ENCODE data around the gene STXBP4.

- TF ChIP-seq, protein P1, sequence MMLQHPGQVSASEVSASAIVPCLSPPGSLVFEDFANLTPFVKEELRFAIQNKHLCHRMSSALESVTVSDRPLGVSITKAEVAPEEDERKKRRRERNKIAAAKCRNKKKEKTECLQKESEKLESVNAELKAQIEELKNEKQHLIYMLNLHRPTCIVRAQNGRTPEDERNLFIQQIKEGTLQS (CRISPR knock-in tag; conservative IDR thresholded peaks at IDR 0.05): no peak
- no peak for TF ChIP-seq CREM (CRISPR knock-in tag; IDR thresholded peaks at IDR 0.05)
- TF ChIP-seq ZMAT4 (CRISPR knock-in tag; IDR thresholded peaks at IDR 0.05): no peak
- no peak for TF ChIP-seq ZNF232 (CRISPR knock-in tag; IDR thresholded peaks at IDR 0.05)
- TF ChIP-seq, protein P2, sequence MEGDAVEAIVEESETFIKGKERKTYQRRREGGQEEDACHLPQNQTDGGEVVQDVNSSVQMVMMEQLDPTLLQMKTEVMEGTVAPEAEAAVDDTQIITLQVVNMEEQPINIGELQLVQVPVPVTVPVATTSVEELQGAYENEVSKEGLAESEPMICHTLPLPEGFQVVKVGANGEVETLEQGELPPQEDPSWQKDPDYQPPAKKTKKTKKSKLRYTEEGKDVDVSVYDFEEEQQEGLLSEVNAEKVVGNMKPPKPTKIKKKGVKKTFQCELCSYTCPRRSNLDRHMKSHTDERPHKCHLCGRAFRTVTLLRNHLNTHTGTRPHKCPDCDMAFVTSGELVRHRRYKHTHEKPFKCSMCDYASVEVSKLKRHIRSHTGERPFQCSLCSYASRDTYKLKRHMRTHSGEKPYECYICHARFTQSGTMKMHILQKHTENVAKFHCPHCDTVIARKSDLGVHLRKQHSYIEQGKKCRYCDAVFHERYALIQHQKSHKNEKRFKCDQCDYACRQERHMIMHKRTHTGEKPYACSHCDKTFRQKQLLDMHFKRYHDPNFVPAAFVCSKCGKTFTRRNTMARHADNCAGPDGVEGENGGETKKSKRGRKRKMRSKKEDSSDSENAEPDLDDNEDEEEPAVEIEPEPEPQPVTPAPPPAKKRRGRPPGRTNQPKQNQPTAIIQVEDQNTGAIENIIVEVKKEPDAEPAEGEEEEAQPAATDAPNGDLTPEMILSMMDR (IDR thresholded peaks at IDR 0.05): no peak
- TF ChIP-seq SP1 (CRISPR knock-in tag; conservative IDR thresholded peaks at IDR 0.05): no peak
- no peak for TF ChIP-seq E2F1 (CRISPR knock-in tag; IDR thresholded peaks at IDR 0.05)
- no peak for TF ChIP-seq ELF4 (CRISPR knock-in tag; IDR thresholded peaks at IDR 0.05; ENCODE audit: low read depth)
- TF ChIP-seq NFYB (CRISPR knock-in tag; conservative IDR thresholded peaks at IDR 0.05; ENCODE audit: low read depth): no peak
- TF ChIP-seq ETV6 (CRISPR knock-in tag; IDR thresholded peaks at IDR 0.05): no peak
- TF ChIP-seq OVOL2 (CRISPR knock-in tag; IDR thresholded peaks at IDR 0.05; ENCODE audit: borderline replicate concordance): no peak
- no peak for TF ChIP-seq CBFB (CRISPR knock-in tag; IDR thresholded peaks at IDR 0.05; ENCODE audit: low read depth)
- TF ChIP-seq EMX1 (CRISPR knock-in tag; IDR thresholded peaks at IDR 0.05): no peak
- TF ChIP-seq, protein P3, sequence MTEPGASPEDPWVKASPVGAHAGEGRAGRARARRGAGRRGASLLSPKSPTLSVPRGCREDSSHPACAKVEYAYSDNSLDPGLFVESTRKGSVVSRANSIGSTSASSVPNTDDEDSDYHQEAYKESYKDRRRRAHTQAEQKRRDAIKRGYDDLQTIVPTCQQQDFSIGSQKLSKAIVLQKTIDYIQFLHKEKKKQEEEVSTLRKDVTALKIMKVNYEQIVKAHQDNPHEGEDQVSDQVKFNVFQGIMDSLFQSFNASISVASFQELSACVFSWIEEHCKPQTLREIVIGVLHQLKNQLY (CRISPR knock-in tag; IDR thresholded peaks at IDR 0.05): no peak
These were observed 33.1 kb upstream of the STXBP4 start for GRCh38 chr17:54935471-54935870.

Measured in WTC11 (cell line).